Fibroblast of skin of abdomen (primary cell): ENCODE data around the gene FBXL16. TPM values are rescaled to one million over a fixed set of nuclear protein-coding genes. Genes with fewer than 3 reads are reported as not detected.
"Not testable (repeated sequence)": the region's sequence is repeated elsewhere in the genome, so short reads cannot be mapped to it uniquely, and the experiment has no call there.

ENCODE experiments used
- DNase-seq: peaks from one replicate; pipeline ENCODE4 v3.0.0-alpha.2; 2013
- polyA plus RNA-seq, 2 experiments: library from polyadenylated mRNA; unstranded; fragments of 120-200 nt; gene quantifications; one replicate each; pipeline ENCODE4 v1.2.1, GENCODE V29; 2013; ENCODE audit not compliant: insufficient read length in 2 of 2

Gene FBXL16
- 0.13 TPM for polyA plus RNA-seq (2013, experiment 1 of 2; ENCODE audit: insufficient read length)
- 0.17 TPM for polyA plus RNA-seq (2013, experiment 2 of 2; ENCODE audit: insufficient read length)

GRCh38 chr16:705431-706188 lies at the start of gene FBXL16:
Gene FBXL16 (minus strand): TSS chr16:705801. CDS start chr16:697405, 8,396 bp downstream.
- DNase-seq = no peak

- DNase-seq = no peak
Observed at GRCh38 chr16:754656-755055, 49.1 kb upstream of the FBXL16 start.

GRCh38 chr16:754121-754607 lies 48.6 kb upstream of the FBXL16 start:
- not testable (repeated sequence) for DNase-seq

- DNase-seq = no peak
Observed at GRCh38 chr16:752007-752312, 46.4 kb upstream of the FBXL16 start.

GRCh38 chr16:751152-752006 lies 45.8 kb upstream of the FBXL16 start:
- DNase-seq = no peak

GRCh38 chr16:750485-750884 lies 44.9 kb upstream of the FBXL16 start:
- DNase-seq = no peak

GRCh38 chr16:749010-749409 lies 43.4 kb upstream of the FBXL16 start:
- peak; percentile 73 for DNase-seq

GRCh38 chr16:747978-748746 lies 42.6 kb upstream of the FBXL16 start:
- no peak for DNase-seq

GRCh38 chr16:746637-747036 lies 41.0 kb upstream of the FBXL16 start:
- DNase-seq = no peak

- DNase-seq = no peak
Observed at GRCh38 chr16:745739-746138, 40.1 kb upstream of the FBXL16 start.

GRCh38 chr16:743794-744500 lies 38.3 kb upstream of the FBXL16 start:
- no peak for DNase-seq

GRCh38 chr16:742894-743293 lies 37.3 kb upstream of the FBXL16 start:
- DNase-seq = not testable (repeated sequence)

- DNase-seq = no peak
Observed at GRCh38 chr16:741986-742629, 36.5 kb upstream of the FBXL16 start.

- DNase-seq = peak; percentile 90
Observed at GRCh38 chr16:740764-741505, 35.3 kb upstream of the FBXL16 start, which contains the start of gene CIAO3. Gene CIAO3 (minus strand): TSS chr16:740997. CDS start chr16:740985, 12 bp downstream.

- no peak for DNase-seq
Observed at GRCh38 chr16:740459-740763, 34.8 kb upstream of the FBXL16 start.

GRCh38 chr16:739560-740458 lies 34.2 kb upstream of the FBXL16 start:
- no peak for DNase-seq

- DNase-seq = no peak
Observed at GRCh38 chr16:736936-737481, 31.4 kb upstream of the FBXL16 start.

- DNase-seq = no peak
Observed at GRCh38 chr16:735982-736453, 30.4 kb upstream of the FBXL16 start.
